GM12872 (cell line): ENCODE data around the gene TNPO1.

Source experiments
- TF ChIP-seq, protein P1 (sequence below): IDR thresholded peaks from 3 replicates; pipeline ENCODE4 v1.5.1; 2011; ENCODE audit warnings: low read depth, mild to moderate bottlenecking, low read length, moderate library complexity; ENCODE audit not compliant: insufficient read depth

The TNPO1 gene

DNA sequence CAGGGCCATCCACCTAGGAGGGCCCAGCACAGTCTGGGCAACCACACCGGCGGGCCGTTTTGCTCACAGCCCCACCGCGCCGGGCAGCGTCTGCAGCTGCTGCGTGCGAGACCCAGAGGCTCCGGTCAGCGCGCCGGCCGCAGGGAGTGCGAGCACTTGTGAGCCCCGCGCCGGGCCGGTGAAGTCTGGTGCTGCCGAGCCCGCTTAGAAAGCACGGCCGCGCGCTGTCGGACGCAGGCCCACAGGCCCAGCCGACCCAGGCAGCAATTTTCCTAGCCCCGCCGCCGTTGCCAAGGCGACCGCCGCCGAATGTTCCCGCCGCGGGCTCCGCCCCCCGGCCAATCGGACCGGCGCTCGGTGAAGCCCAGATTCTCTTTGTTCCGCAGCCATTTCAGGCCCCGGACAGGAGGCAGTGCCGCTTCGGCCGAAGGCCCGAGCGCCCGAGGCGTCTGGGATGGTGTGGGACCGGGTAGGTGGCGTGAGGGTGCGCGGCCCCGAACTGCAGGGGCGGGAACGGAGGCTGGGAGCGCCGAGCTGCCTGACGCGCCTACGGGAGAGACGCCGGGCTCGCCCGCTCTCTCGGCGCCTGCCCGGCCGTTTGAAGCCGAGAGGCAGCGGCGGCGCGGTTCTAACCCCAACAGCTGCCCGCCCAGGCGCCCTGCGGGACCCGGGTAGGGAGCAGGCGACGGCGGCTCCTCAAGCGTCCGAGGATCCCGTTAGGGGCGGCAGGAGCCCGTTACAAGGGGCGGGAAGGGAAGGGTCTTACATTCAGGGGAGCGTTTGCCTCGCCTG, at the start of gene TNPO1:
Gene TNPO1, plus strand, starts transcription at position 378 of the 792 bp plus-strand sequence. Its CDS starts 77 bp downstream, at position 455.
- TF ChIP-seq, protein P1, sequence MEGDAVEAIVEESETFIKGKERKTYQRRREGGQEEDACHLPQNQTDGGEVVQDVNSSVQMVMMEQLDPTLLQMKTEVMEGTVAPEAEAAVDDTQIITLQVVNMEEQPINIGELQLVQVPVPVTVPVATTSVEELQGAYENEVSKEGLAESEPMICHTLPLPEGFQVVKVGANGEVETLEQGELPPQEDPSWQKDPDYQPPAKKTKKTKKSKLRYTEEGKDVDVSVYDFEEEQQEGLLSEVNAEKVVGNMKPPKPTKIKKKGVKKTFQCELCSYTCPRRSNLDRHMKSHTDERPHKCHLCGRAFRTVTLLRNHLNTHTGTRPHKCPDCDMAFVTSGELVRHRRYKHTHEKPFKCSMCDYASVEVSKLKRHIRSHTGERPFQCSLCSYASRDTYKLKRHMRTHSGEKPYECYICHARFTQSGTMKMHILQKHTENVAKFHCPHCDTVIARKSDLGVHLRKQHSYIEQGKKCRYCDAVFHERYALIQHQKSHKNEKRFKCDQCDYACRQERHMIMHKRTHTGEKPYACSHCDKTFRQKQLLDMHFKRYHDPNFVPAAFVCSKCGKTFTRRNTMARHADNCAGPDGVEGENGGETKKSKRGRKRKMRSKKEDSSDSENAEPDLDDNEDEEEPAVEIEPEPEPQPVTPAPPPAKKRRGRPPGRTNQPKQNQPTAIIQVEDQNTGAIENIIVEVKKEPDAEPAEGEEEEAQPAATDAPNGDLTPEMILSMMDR: no peak

DNA sequence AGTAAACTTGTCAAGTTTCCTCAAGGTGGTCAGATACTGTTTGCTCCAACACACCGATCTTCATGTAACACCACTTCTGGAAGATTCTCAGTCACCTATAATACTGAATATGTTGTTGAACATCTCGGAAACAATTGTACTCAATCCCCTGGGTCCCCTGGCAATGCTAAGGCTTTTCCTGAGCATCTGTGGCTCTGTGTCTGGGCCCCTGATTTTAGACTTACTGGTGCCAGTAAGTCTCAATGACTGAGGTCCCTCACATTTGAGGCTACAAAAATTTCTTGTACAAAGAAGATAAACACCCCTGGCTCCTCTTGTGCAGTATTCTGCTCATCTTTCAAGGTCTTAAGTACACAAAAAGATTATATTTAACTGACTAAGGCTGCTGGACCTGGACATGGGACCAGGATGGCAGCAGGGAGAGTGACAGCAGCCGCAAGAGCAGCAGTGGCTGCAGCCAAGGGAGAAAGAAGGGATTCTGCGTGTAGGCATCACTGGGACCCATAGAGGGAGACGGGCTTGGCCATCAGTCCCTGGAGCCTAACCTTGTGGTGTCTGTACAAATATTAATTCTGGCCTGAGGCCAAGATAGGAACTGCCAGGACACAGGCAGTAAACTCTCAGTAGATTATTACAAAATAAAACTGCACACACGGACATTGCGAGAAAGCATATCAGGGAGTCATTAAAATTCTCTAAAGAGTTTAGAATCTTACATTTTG, 49.0 kb upstream of the TNPO1 start:
- TF ChIP-seq, protein P1: no peak

DNA sequence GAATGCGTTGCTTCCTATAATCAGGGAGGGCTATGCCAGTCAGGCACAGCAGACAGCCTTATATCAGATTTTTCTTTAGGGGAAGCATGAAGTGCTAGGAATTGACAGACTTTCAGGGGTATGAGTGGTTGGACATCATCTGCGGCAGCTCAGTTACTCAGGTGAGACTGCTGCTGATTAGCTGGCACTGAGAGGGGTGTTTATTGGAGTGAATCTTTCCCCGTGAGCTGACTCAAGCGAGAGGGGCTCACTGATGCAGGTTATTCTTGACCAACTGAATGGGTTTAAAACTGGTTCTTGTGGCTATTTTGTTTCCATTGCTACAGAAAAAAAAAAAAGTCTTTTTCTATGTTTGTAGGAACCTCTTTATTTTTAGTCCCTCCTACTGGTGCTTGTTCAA, 46.2 kb upstream of the TNPO1 start:
- TF ChIP-seq, protein P1: no peak

DNA sequence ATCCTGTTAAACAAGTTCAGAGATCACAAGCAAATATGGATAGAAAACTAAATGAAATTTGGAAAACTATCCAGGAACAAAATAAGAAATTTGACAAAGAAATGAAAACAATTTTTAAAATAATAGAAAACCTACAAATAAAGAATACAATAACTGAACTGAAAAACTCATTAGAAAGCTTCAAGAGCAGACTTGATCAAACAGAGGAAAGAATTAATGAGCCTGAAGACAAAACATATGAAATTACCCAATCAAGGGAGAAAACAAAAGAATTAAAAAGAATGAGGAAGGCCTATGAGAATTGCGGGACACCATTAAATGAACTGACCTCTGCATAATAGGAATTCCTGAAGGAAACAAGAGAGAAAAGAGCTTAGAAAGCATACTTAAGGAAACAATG, 39.8 kb upstream of the TNPO1 start:
- TF ChIP-seq, protein P1: no peak

DNA sequence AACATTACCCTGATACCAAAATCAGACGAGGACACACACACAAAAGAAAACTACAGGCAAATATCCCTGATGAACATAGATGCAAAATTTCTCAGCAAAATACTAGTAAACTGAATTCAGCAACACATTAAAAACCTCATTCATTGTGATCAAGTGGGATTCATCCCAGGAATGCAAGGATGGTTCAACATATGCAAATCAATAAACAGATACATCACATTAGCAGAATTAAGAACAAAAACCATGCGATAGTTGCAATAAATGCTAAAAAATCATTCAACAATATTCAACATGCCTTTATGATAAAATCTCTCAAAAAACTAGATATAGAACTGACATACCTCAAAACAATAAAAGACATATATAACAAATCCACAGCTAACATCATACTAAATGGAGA, 36.9 kb upstream of the TNPO1 start:
- TF ChIP-seq, protein P1: no peak

DNA sequence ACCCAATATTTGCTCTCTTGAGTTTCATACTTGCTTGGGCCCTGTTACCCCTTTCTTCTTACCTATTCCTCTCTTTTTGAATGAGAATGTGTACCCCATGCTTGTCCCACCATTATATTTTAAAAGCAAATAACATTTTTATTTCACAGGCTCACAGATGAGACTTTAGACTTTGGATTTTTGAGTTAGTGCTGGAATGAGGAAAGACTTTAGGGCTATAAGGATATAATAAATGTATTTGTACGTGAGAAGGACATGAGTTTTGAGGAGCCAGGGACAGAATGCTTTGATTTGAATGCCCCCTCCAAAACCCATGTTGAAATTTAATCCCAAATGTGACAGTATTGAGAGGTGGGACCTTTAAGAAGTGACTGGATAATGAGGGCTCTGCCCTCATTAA, 33.1 kb upstream of the TNPO1 start:
- TF ChIP-seq, protein P1: no peak

DNA sequence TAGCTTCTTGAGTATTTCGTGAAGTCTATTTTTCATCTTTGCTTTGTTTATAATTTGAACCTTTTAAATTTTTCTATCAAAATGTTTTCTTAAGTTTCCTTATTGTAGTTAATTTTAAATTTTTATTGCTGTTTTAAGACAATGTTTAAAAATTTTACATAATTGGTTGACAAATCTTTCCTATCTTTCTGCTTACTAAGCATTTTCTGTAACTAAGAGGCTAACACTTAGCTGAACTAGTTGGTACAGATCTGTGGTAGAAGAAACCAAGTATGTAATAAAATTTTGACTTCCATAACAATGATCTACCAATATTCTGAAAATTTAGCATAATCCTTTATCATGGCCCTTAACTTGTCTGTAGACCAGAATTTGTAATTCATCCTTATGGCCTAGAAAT, 32.3 kb upstream of the TNPO1 start:
- TF ChIP-seq, protein P1: no peak
